T follicular helper cell (primary cell): ENCODE results near the gene TASP1.
"Not testable (repeated sequence)": the region's sequence is repeated elsewhere in the genome, so short reads cannot be mapped to it uniquely, and the experiment has no call there.

Source experiments
- DNase-seq: peaks from one replicate; pipeline ENCODE4 v3.0.0-alpha.2; 2020; ENCODE audit warnings: low read depth

Gene TASP1

GRCh38 chr20:13400453-13400852 is 238.3 kb downstream of the TASP1 start:
- DNase-seq = no peak

- no peak for DNase-seq
Measured at GRCh38 chr20:13397300-13397724, 241.4 kb downstream of the TASP1 start.

GRCh38 chr20:13396826-13397225 is 241.9 kb downstream of the TASP1 start:
- DNase-seq = no peak

- no peak for DNase-seq
Measured at GRCh38 chr20:13396022-13396421, 242.7 kb downstream of the TASP1 start.

- DNase-seq = no peak
Measured at GRCh38 chr20:13395232-13395631, 243.5 kb downstream of the TASP1 start.

GRCh38 chr20:13392391-13392790 is 246.3 kb downstream of the TASP1 start:
- no peak for DNase-seq

- no peak for DNase-seq
Measured at GRCh38 chr20:13389115-13389514, 249.6 kb downstream of the TASP1 start.

- DNase-seq = no peak
Measured at GRCh38 chr20:13384132-13384531, 254.6 kb downstream of the TASP1 start.

- no peak for DNase-seq
Measured at GRCh38 chr20:13382786-13383185, 255.9 kb downstream of the TASP1 start.

GRCh38 chr20:13380497-13381229 is 258.1 kb downstream of the TASP1 start:
- not testable (repeated sequence) for DNase-seq

GRCh38 chr20:13373400-13373799 is 265.3 kb downstream of the TASP1 start:
- DNase-seq = no peak

- no peak for DNase-seq
Measured at GRCh38 chr20:13364278-13365170, 274.2 kb downstream of the TASP1 start.

GRCh38 chr20:13363473-13363872 is 275.3 kb downstream of the TASP1 start:
- DNase-seq = no peak

GRCh38 chr20:13362165-13362564 is 276.6 kb downstream of the TASP1 start:
- not testable (repeated sequence) for DNase-seq

GRCh38 chr20:13358936-13359335 is 279.8 kb downstream of the TASP1 start:
- DNase-seq = not testable (repeated sequence)

GRCh38 chr20:13357782-13358181 is 280.9 kb downstream of the TASP1 start:
- not testable (repeated sequence) for DNase-seq

- no peak for DNase-seq
Measured at GRCh38 chr20:13356591-13356990, 282.1 kb downstream of the TASP1 start.

GRCh38 chr20:13355941-13356486 is 282.7 kb downstream of the TASP1 start:
- no peak for DNase-seq

GRCh38 chr20:13355411-13355810 is 283.3 kb downstream of the TASP1 start:
- DNase-seq = no peak

GRCh38 chr20:13353261-13353945 is 285.3 kb downstream of the TASP1 start:
- DNase-seq = no peak

GRCh38 chr20:13349235-13349604 is 289.5 kb downstream of the TASP1 start:
- DNase-seq = no peak
